ENCODE results near the gene FBXO3.

DNA sequence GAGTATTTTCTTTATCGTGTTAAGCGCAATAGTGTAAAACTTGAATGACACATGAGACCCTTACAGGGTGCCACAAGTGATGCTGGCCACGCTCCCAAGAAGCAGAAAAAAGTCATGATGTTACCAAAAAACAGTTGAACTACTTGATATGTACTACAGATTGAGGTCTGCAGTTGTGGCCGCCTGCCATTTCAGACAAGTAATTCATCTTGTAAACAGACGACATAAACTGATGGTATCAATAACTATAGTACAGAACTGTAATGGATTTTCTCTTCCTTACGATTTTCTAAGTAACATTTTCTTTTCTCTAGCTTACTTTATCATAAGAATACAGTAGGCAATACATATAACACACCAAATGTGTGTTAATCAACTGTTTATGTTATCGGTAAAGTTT lies 43.6 kb downstream of the FBXO3 start:
- TF ChIP-seq, protein P1, sequence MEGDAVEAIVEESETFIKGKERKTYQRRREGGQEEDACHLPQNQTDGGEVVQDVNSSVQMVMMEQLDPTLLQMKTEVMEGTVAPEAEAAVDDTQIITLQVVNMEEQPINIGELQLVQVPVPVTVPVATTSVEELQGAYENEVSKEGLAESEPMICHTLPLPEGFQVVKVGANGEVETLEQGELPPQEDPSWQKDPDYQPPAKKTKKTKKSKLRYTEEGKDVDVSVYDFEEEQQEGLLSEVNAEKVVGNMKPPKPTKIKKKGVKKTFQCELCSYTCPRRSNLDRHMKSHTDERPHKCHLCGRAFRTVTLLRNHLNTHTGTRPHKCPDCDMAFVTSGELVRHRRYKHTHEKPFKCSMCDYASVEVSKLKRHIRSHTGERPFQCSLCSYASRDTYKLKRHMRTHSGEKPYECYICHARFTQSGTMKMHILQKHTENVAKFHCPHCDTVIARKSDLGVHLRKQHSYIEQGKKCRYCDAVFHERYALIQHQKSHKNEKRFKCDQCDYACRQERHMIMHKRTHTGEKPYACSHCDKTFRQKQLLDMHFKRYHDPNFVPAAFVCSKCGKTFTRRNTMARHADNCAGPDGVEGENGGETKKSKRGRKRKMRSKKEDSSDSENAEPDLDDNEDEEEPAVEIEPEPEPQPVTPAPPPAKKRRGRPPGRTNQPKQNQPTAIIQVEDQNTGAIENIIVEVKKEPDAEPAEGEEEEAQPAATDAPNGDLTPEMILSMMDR (IDR thresholded peaks at IDR 0.05), result no peak
- TF ChIP-seq POLR2A (IDR thresholded peaks at IDR 0.05), result no peak
- no peak for TF ChIP-seq EP300 (IDR thresholded peaks at IDR 0.05)
